ENCODE data around the gene COMMD1. TPM values are rescaled to one million over a fixed set of nuclear protein-coding genes. Genes with fewer than 3 reads are reported as not detected.

COMMD1 gene
- total RNA-seq, 2 donors from 2014 or later, result 33.0 to 35.1 TPM

DNA sequence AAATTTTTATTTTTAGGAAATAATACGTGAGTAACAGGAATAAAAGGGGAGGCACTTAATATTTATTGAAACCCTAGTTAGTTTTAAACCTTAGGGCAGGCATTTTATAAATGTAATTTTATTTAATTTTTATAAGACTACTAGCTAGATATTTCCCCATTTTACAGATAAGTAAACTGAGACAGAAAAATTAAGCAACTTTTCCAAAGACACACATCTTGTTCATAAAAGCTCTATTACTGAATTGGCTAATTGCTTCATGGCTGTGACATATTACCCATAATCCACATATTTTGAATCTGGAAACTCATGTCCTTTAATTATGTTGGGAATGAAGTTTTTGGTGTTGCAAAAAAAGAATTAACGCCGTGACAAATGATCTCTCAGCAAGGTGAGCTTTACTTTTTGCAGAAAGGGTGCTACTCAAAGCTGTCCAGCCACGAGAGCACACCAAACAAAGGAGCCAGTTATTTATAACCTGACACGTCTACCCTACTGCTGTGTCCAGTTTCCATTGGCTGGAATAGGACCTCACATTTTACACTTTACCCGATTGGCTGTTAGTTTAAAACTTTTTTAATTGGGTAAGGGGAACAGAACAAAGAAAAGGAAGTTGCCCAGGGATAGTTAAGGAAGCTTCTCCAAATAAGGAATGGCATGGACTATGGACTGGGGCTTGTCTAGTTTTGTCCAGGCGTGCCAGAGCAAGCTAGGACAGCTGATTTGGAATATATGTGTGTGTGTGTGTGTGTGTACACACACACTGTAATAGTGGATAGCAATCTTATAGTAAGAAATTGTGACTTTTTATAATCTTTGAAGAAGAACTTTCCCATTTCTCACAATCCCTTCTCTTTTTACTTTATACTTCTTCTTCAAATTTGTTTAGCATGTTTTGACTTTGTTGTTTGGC lies 54.2 kb downstream of the COMMD1 start:
- DNase-seq (ENCODE audit: low spot score), result no peak
- intact Hi-C loops (cut with DNase I), result no loop called here

GRCh38 chr2:61961231-61961901 lies 55.9 kb downstream of the COMMD1 start:
- DNase-seq (ENCODE audit: low spot score), result no peak

DNA sequence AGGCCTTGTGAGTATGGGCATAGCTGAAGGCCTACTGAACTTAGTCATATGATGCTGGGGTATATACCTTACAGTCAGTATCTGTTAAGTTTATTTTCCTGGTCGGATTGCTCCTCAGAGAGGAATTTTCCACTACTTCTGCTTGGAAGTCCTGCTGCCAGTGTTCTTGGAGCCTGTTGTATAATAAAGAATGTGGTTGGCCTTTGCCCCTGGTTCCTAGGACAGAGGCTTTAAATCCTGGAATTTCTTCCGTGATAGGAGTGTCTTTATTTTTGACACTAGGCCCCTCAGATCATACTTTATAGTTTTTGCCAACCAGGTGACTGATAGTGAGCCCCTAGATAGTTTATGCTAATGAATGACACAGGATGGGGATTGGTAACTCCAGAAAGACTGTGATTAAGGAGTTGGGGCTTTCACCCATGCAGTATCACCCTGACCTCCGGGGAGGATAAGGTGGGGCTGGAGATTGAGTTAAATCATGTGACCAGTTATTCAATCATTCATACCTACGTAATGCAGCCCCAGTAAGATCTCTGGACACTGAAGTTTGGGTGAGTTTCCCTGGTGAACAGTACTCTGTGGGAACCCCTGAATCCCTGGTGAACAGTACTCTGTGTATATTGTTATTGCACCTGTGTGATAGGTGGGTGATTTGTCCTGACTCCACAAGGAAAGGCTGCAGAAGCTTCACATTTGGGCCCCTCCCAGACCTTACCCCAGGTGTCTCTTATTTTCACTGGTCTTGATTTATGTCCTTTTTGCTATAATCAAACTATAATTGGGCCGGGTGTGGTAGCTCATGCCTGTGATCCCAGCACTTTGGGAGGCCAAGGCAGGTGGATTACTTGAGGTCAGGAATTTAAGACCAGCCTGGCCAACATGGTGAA lies 56.9 kb downstream of the COMMD1 start:
- intact Hi-C loops (cut with DNase I), result no loop called here
- no peak for DNase-seq (ENCODE audit: low spot score)

More at GRCh38 chr2:61961231-61961901, 55.9 kb downstream of the COMMD1 start:
- intact Hi-C loops (cut with DNase I), result no loop called here

DNA sequence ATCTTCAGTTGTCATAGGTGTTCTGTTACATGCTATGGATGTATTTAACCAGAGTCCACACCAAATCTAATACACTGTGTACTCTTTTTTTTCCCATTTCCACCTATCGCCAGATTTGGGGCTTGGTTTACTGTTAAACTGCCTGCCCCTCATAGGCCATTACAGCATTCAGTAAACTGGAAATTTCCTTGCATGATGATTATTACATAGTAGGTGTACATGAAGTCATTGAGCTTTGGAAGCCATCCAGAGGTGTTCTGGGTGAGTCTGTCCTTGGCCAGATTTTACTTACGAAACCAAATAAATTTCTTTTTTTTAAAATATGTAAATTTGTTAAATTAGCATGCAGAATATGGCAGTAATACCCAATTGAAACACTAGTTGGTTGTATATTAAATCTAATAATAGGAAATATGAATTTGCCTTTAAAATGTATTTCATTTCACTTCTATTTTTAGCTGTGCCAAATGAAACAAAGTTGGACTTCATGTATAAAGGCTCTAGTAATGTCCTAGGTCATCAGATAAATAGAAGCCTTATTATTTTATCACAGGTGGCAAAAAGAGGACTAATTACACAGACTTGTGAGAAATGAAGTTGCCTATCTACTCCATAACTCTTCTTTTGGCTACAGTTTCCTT lies 60.7 kb downstream of the COMMD1 start:
- DNase-seq (ENCODE audit: low spot score), result no peak
- intact Hi-C loops (cut with DNase I), result no loop called here

- no peak for DNase-seq (ENCODE audit: low spot score)
- intact Hi-C loops (cut with DNase I), result no loop called here
These were observed 61.8 kb downstream of the COMMD1 start for GRCh38 chr2:61967262-61967661.

DNA sequence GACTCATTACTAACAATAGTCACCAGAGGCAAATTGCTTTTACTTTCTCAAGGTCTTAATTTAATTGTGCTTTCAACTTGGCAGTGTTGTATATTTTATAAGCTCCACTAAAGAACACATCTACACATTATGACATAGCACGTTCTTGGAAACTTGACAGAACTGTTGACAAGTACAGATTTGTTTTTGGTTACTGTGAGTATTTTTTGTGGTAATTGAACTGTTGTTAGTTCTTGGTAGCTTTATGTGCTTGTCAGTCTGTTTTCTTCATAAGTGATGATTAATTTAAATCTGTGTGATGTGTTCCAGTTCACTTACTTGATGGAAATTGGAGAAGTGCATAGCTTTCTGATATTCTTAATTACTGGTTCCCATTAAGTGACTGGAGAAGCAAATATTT lies 63.9 kb downstream of the COMMD1 start:
- DNase-seq (ENCODE audit: low spot score), result no peak
- intact Hi-C loops (cut with DNase I), result no loop called here

DNA sequence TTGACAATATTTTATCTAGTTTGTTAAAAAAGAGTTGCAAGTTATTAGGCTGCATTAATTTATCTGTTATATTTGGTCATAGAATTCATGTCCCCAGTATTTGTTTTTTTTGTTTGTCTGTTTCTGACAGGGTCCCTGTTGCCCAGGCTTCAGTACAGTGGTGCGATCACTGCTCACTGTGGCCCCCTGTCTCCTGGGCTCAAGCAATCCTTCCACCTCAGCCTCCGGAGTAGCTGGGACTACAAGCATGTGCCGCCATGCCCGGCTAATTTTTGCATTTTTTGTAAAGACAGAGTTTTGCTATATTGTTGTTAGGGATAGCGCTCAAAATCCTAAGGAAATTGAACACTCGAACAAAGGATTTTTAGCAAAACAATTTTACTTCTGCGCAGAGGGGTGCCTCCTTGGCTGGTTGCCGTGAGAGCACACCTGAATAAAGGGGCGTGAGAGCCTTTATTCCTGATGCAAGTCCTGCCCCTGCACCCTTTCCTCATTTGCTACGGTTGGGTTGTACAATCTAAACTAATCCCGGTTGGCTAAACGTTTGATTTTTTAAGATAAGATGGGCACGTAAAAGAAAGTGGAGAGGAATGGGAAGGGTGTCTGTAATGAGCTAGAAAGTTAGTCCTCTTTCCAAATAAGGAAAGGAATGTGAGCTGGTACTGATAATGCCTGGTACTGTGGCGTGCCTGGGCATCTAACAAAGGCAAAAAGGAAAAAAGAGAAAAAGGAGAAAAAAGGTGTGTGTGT lies 65.5 kb downstream of the COMMD1 start:
- intact Hi-C loops (cut with DNase I), result no loop called here
- no peak for DNase-seq (ENCODE audit: low spot score)

GRCh38 chr2:61978522-61978921 lies 73.0 kb downstream of the COMMD1 start:
- intact Hi-C loops (cut with DNase I), result no loop called here
- DNase-seq (ENCODE audit: low spot score), result no peak

GRCh38 chr2:61980758-61981157 lies 75.3 kb downstream of the COMMD1 start:
- no peak for DNase-seq (ENCODE audit: low spot score)
- intact Hi-C loops (cut with DNase I), result no loop called here

- intact Hi-C loops (cut with DNase I), result no loop called here
- no peak for DNase-seq (ENCODE audit: low spot score)
These were observed 79.2 kb downstream of the COMMD1 start for GRCh38 chr2:61984682-61985081.

DNA sequence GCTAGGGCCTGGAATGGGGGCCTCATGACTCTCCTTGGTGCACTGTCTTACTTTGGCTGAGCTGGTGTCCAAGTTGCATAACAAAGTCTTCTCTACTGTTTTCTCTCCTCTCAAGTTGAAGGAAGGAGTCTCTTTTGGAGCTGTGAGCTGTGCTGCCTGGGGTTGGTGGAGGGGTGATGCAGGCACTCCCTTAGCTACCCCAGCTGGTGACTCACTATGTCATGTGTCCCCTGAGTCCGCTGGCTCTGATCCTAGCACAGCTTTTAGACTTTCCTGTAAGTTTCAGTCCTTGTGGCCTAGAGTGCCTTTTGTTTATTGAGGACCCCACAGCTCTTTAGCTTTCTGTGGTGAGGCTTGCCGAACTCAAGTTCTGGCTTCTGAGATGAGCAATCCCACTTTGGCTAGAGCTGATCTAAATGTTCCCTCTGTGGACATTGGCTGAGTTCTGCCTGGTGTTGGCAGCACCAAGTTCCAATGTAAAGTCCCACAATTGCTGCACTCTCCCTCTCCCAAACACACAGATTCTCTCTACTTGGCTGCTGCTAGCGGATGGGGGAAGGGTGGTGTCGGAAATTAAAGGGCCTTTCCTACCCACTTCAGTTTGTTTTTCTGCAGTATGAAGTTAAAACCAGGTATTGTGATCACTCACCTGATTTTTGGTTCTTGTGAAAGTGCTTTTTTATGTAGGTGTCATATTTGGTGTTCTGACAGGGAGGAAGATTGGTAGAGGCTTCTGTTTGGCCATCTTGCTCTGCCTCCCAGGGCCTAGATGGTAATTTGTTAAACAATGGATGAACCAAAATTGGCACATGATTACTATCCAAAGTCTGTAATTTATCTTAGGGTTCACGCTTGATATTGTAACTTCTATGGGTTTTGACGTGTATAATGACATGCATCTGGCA lies 83.2 kb downstream of the COMMD1 start:
- intact Hi-C loops (cut with DNase I), result no loop called here
- no peak for DNase-seq (ENCODE audit: low spot score)

DNA sequence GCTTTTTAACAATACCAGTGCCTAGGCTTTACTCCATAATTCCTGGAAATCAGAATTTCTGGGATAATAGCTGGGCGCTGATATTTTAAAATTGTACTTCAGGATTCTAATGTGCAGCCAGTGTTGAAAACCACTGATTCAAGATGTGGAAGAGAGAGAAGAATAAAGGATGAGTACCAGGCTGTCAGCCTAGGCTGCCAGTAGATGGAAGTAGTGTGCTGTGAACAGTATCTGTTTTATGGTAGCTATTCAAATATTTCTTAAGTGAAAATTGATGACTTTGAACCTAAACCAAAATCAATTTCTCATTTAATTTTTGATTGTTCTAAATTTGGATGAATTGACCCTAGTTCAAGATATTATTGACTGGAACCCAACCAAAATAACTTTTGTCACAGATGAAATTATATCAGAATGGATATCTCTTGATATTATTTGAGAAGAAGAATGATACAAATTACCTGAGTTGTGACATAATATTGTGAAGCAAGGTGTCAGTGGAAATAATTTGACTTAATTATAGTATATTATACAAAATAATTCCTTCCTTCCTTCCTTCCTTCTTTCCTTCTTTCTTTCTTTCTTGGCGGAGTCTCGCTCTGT lies 88.0 kb downstream of the COMMD1 start:
- no peak for DNase-seq (ENCODE audit: low spot score)
- intact Hi-C loops (cut with DNase I), result loop anchor here in 1 of 2 donors (10.0 kb wide), 1 partner anchor 411 kb away; no protein-coding TSS in a partner anchor

DNA sequence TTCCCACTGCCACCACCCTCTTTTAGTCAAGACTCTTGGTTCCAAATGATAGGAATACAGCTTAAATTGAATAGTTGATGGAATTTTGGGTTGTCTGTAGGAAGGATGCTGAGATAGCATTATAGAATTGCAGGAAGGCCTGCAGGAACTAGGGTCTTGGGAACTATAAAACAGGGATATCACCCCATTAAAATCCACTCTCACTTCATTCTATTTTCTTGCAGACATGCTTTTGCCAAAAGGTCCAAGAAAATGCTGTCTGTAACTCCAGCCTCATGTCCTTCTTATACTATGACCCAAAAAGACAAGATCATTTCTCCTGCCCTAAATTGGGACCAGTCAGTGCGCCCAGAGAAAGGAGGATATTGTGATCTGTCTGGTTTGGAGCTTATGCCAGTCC lies 89.1 kb downstream of the COMMD1 start:
- no peak for DNase-seq (ENCODE audit: low spot score)
- intact Hi-C loops (cut with DNase I), result loop anchor here in 1 of 2 donors (10.0 kb wide), 1 partner anchor 410 kb away; no protein-coding TSS in a partner anchor

GRCh38 chr2:61995065-61995464 lies 89.6 kb downstream of the COMMD1 start:
- intact Hi-C loops (cut with DNase I), result loop anchor here in 1 of 2 donors (10.0 kb wide), 1 partner anchor 410 kb away; no protein-coding TSS in a partner anchor
- no peak for DNase-seq (ENCODE audit: low spot score)

GRCh38 chr2:61995515-61995914 lies 90.0 kb downstream of the COMMD1 start:
- intact Hi-C loops (cut with DNase I), result loop anchor here in 1 of 2 donors (10.0 kb wide), 1 partner anchor 409 kb away; no protein-coding TSS in a partner anchor
- no peak for DNase-seq (ENCODE audit: low spot score)

DNA sequence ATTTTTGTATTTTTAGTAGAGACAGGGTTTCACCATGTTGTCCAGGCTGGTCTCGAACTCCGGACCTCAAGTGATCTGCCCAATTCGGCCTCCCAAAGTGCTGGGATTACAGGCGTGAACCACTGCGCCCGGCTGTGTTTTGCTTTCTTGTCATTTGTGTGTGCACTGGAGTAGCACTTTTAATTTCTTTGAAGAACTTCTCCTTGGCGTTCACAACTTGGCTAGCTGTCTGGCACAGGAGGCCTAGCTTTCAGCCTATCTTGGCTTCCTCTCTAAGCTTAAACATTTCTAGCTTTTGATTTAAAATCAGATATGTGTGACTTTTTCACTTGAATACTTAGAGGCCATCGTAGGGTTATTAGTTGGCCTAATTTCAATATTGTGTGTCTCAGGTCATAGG lies 93.0 kb downstream of the COMMD1 start:
- intact Hi-C loops (cut with DNase I), result loop anchor here in 1 of 2 donors (10.0 kb wide), 1 partner anchor 406 kb away; no protein-coding TSS in a partner anchor
- DNase-seq (ENCODE audit: low spot score), result no peak

DNA sequence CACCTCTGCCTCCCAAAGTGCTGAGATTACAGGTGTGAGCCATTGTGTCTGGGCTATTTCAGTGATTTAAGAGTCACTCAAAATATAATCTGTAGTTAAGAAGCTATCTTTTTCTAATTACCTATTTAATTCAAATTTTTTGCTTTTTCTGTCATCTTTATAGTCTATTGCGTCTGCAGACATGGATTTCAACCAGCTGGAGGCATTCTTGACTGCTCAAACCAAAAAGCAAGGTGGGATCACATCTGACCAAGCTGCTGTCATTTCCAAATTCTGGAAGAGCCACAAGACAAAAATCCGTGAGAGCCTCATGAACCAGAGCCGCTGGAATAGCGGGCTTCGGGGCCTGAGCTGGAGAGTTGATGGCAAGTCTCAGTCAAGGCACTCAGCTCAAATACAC lies 95.1 kb downstream of the COMMD1 start:
- intact Hi-C loops (cut with DNase I), result no loop called here
- no peak for DNase-seq (ENCODE audit: low spot score)
